Measurements from ENCODE around the gene LRRC72. TPM values are rescaled to one million over a fixed set of nuclear protein-coding genes. Genes with fewer than 3 reads are reported as not detected.

Gene LRRC72
- total RNA-seq, 1 donor from 2014 or later = not detected

DNA sequence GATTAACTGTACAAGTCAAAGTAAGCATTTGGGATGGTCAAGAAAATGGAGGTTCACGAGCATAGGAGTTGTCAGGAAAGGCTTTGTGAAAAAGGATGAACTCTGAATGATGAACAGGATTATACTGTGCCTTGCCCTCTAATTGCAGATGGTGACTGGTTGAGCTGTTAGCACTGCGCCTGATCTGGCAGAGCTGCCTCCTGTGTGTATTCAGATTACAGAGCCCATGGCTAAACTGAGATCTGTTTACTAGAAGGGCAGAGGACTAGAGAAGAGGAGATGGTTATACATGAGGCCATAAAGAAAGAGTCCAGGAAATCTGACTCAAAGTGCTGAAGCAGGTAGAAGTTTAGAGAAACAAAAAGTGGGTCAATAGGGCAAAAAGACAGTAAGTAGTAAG lies 29.7 kb downstream of the LRRC72 start:
- Mint-ChIP-seq H3K9me3 (no peaks in the 10 kb centered on the region), H3K4me1 (ENCODE audit: unreplicated experiment) (no peaks in the 10 kb centered on the region), H3K4me3 (no peak overlapping the region), H3K27ac (no peak overlapping the region), H3K27me3 (no peaks in the 10 kb centered on the region), H3K36me3 (no peaks in the 10 kb centered on the region)
- DNase-seq (ENCODE audit: extremely low spot score, unreplicated experiment) = no peak
- TF ChIP-seq, protein P1, sequence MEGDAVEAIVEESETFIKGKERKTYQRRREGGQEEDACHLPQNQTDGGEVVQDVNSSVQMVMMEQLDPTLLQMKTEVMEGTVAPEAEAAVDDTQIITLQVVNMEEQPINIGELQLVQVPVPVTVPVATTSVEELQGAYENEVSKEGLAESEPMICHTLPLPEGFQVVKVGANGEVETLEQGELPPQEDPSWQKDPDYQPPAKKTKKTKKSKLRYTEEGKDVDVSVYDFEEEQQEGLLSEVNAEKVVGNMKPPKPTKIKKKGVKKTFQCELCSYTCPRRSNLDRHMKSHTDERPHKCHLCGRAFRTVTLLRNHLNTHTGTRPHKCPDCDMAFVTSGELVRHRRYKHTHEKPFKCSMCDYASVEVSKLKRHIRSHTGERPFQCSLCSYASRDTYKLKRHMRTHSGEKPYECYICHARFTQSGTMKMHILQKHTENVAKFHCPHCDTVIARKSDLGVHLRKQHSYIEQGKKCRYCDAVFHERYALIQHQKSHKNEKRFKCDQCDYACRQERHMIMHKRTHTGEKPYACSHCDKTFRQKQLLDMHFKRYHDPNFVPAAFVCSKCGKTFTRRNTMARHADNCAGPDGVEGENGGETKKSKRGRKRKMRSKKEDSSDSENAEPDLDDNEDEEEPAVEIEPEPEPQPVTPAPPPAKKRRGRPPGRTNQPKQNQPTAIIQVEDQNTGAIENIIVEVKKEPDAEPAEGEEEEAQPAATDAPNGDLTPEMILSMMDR (conservative IDR thresholded peaks at IDR 0.05) = no peak

DNA sequence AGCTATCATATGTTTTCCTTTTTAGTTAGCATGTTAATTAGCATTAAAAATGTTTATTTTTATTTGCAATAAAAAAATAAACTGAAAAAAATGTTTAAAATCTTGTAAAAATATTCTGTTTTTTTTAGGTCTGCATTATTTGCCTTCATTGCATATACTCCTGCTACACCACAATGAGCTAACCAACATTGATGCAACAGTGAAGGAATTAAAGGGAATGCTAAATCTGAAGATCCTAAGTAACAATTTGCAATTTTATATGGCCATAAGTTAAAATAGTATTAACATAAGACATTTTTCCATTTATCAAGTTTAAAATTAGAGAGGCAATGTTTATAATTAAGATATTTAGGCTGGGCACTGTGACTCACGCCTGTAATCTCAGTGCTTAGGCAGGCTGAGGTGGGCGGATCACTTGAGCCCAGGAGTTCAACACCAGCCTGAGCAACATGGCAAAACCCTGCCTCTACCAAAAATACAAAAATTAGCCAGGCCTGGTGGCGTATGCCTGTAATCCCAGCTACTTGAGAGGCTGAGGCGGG lies 32.2 kb downstream of the LRRC72 start:
- Mint-ChIP-seq H3K4me3 (no peak overlapping the region), H3K4me1 (ENCODE audit: unreplicated experiment) (no peaks in the 10 kb centered on the region), H3K27me3 (no peaks in the 10 kb centered on the region), H3K9me3 (no peaks in the 10 kb centered on the region), H3K36me3 (no peaks in the 10 kb centered on the region), H3K27ac (no peak overlapping the region)
- no peak for DNase-seq (ENCODE audit: extremely low spot score, unreplicated experiment)
- TF ChIP-seq, protein P1 (conservative IDR thresholded peaks at IDR 0.05) = no peak

DNA sequence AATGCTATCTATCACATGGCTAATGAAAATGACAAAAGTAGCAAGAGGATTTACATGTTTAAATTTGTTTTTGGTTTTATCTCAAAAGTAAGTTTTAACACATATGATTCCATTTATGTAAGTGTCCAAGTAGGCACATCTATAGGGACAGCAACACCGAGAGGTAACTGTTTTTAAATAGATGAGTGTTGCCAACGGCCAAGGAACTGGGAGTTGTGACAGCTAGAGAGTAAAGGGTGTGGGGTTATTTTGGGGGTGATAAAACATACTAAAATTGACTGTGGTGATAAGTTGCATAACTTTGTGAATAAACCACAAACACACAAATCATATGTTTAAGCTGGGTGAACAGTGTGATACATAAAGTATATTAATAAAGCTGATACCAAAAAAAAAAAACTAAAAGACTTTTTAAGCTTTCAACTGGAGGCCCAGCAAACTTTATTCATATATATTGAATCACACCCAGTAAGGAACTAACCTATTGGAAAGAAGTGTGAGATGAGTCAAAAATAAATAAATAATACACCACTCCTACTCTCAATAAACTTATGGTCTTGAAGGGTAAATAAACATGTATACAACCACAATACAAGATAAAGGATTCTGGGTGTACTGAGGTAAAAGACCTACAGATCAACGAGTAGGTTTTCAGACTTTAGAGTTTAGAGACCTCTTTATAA lies 33.0 kb downstream of the LRRC72 start:
- Mint-ChIP-seq H3K4me3 (no peak overlapping the region), H3K36me3 (no peaks in the 10 kb centered on the region), H3K9me3 (no peaks in the 10 kb centered on the region), H3K27me3 (no peaks in the 10 kb centered on the region), H3K27ac (no peak overlapping the region), H3K4me1 (ENCODE audit: unreplicated experiment) (peaks cover 2% of the 10 kb centered on the region)
- no peak for DNase-seq (ENCODE audit: extremely low spot score, unreplicated experiment)
- TF ChIP-seq, protein P1 (conservative IDR thresholded peaks at IDR 0.05) = no peak

DNA sequence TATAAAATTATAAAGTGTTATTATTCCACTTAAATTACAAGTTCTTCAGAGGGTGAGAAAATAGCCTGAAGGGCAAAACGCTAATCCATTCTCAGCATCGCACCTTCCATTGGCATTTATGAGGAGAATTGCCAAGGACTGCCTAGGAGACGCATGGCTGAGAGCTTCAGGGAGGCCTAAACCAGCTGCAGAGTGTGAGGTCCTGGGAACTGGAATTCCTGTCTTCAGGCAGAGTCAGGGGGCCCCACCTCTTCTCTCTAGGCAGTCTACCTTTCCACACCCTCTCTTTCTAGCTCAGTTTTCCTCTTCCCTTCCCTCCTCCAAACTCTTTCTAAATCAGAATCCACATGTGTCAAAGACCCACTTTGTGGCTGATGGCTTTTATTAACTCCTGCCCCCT lies 35.3 kb downstream of the LRRC72 start:
- no peak for DNase-seq (ENCODE audit: extremely low spot score, unreplicated experiment)
- Mint-ChIP-seq H3K27me3 (no peaks in the 10 kb centered on the region), H3K4me3 (no peak overlapping the region), H3K4me1 (ENCODE audit: unreplicated experiment) (peaks cover 6% of the 10 kb centered on the region), H3K36me3 (no peaks in the 10 kb centered on the region), H3K27ac (no peak overlapping the region), H3K9me3 (no peaks in the 10 kb centered on the region)
- TF ChIP-seq, protein P1 (conservative IDR thresholded peaks at IDR 0.05) = no peak

DNA sequence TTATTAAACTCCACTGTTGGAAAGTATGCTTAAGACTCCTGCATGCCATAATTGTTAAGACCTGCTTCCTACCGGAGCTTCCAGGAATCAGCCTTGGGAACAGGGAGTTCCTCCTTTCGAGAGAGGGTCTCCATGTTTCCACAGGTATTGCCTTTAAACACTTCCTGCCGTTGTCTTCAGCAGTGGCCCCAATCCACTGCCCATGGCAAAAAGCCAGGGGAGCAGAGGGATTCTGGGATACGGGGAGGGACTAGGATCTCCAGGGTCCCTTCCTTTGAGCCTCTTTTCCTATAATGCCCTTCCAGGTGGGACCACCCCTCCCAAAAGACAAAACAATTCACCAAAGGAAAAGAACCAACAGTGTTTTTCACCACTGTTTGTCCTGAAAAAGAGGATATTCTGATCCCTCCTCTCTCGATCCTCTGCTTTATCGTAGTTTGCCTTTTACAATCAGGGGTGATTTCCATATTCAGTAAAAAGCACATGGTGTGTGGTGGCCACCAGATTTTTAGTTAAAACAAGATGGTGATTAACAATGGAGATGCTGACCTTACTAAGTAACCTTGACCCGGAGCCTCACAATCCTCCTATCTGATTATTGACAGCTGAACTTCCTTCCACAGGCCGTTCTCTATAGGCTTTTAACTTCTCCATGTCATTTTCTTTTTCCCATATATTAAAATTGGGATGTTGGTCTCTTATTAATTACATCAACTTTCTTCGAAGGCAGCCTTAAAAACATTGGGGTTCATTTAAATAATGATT lies 36.0 kb downstream of the LRRC72 start:
- no peak for DNase-seq (ENCODE audit: extremely low spot score, unreplicated experiment)
- H3K9me3 Mint-ChIP-seq = no peaks in the 10 kb centered on the region
- peaks cover 6% of the 10 kb centered on the region for H3K4me1 Mint-ChIP-seq (ENCODE audit: unreplicated experiment)
- H3K36me3 Mint-ChIP-seq = no peaks in the 10 kb centered on the region
- H3K27ac Mint-ChIP-seq = no peak overlapping the region
- H3K4me3 Mint-ChIP-seq = no peak overlapping the region
- no peaks in the 10 kb centered on the region for H3K27me3 Mint-ChIP-seq
- TF ChIP-seq, protein P1 (conservative IDR thresholded peaks at IDR 0.05) = no peak
